Loucy (cell line): Measurements from ENCODE around the gene KCTD14.
"Not testable (repeated sequence)": the region's sequence is repeated elsewhere in the genome, so short reads cannot be mapped to it uniquely, and the experiment has no call there.

Experiments
- H2AFZ ChIP-seq: fragments of 200-600 bp; sonication (generic); 2 replicates; pipeline ENCODE4 v1.6.0; 2016; ENCODE audit warnings: antibody characterized with exemption, mild to moderate bottlenecking, low read length, moderate library complexity
- H3F3A ChIP-seq: fragments of 200-600 bp; 2 replicates; pipeline ENCODE4 v1.6.0; 2016; ENCODE audit warnings: antibody characterized with exemption, low read depth, mild to moderate bottlenecking
- H3K27me3 ChIP-seq: fragments of 200-600 bp; sonication (generic); 2 replicates; pipeline ENCODE4 v1.6.1; 2014; ENCODE audit warnings: low read length, mild to moderate bottlenecking; ENCODE audit not compliant: insufficient read depth, poor library complexity, severe bottlenecking
- H3K36me3 ChIP-seq: fragments of 200-600 bp; sonication (generic); 2 replicates; pipeline ENCODE4 v1.6.1; 2016; ENCODE audit warnings: low read length; ENCODE audit not compliant: insufficient read depth
- H3K4me1 ChIP-seq: fragments of 200-600 bp; sonication (generic); 2 replicates; pipeline ENCODE4 v1.5.1; 2014; ENCODE audit warnings: low read length, mild to moderate bottlenecking; ENCODE audit not compliant: insufficient read depth, poor library complexity, severe bottlenecking
- H3K4me2 ChIP-seq: fragments of 200-600 bp; sonication (generic); 2 replicates; pipeline ENCODE4 v1.6.0; 2014; ENCODE audit warnings: antibody characterized with exemption, low read length, low read depth, mild to moderate bottlenecking; ENCODE audit not compliant: poor library complexity, severe bottlenecking
- H3K4me3 ChIP-seq: fragments of 200-600 bp; sonication (generic); 2 replicates; pipeline ENCODE4 v1.5.1; 2014; ENCODE audit warnings: low read length, mild to moderate bottlenecking, mixed read lengths; ENCODE audit not compliant: poor library complexity, severe bottlenecking
- H3K79me2 ChIP-seq: fragments of 200-600 bp; sonication (generic); 2 replicates; pipeline ENCODE4 v1.6.1; 2014; ENCODE audit warnings: low read length; ENCODE audit not compliant: insufficient read depth
- H3K9ac ChIP-seq: fragments of 200-600 bp; sonication (generic); 2 replicates; pipeline ENCODE4 v1.6.0; 2014; ENCODE audit warnings: mild to moderate bottlenecking, low read depth, low read length, moderate library complexity; ENCODE audit not compliant: poor library complexity, severe bottlenecking
- H3K9me2 ChIP-seq: fragments of 200-600 bp; sonication (generic); replicated peaks from 2 replicates; pipeline ENCODE4 v1.6.1; 2016; ENCODE audit warnings: low read depth, low read length, mixed read lengths
- H3K9me3 ChIP-seq: fragments of 200-600 bp; sonication (generic); 2 replicates; pipeline ENCODE4 v1.6.1; 2014; ENCODE audit warnings: mild to moderate bottlenecking, antibody characterized with exemption, low read length, low read depth; ENCODE audit not compliant: insufficient read depth
- H4K20me1 ChIP-seq: fragments of 200-600 bp; sonication (generic); 2 replicates; pipeline ENCODE4 v1.6.0; 2014; ENCODE audit warnings: antibody characterized with exemption, low read length, mild to moderate bottlenecking; ENCODE audit not compliant: insufficient read depth, poor library complexity, severe bottlenecking
- CTCF ChIP-seq: fragments of 200-600 bp; sonication (generic); conservative IDR thresholded peaks from 2 replicates; pipeline ENCODE4 v1.5.1; 2014; ENCODE audit warnings: mild to moderate bottlenecking, antibody characterized with exemption, low read length
- EZH2phosphoT487 ChIP-seq: fragments of 200-600 bp; IDR thresholded peaks from 2 replicates; pipeline ENCODE4 v1.6.1; 2018; ENCODE audit warnings: antibody characterized with exemption, mild to moderate bottlenecking, moderate library complexity, borderline replicate concordance

The KCTD14 gene

GRCh38 chr11:78030429-78031325 lies 7.6 kb upstream of the KCTD14 start:
- Histone ChIP-seq H3K9ac (no peak overlapping the region), H3K4me2 (no peak overlapping the region), H3K4me1 (no peaks in the 10 kb centered on the region), H3K9me2 (no peaks in the 10 kb centered on the region), H4K20me1 (no peaks in the 10 kb centered on the region), H2AFZ (no peak overlapping the region), H3F3A (no peaks in the 10 kb centered on the region), H3K4me3 (no peak overlapping the region), H3K36me3 (no peaks in the 10 kb centered on the region), H3K27me3 (no peaks in the 10 kb centered on the region), H3K79me2 (no peaks in the 10 kb centered on the region), H3K9me3 (no peaks in the 10 kb centered on the region)
- TF ChIP-seq EZH2phosphoT487, result no peak
- no peak for TF ChIP-seq CTCF

- H3F3A ChIP-seq, H3K79me2 ChIP-seq, H3K9me3 ChIP-seq, H2AFZ ChIP-seq, H4K20me1 ChIP-seq, H3K36me3 ChIP-seq, H3K9ac ChIP-seq, H3K4me2 ChIP-seq, H3K4me3 ChIP-seq, H3K9me2 ChIP-seq, H3K27me3 ChIP-seq, H3K4me1 ChIP-seq: not testable (repeated sequence)
Measured at GRCh38 chr11:78028423-78028822, 5.3 kb upstream of the KCTD14 start.

- H3K4me1 ChIP-seq, result no peaks in the 10 kb centered on the region
- TF ChIP-seq CTCF, result no peak
- TF ChIP-seq EZH2phosphoT487, result no peak
- H3F3A ChIP-seq, result no peaks in the 10 kb centered on the region
- H3K9me2 ChIP-seq, result no peaks in the 10 kb centered on the region
- H3K4me2 ChIP-seq, result no peak overlapping the region
- H3K4me3 ChIP-seq, result no peak overlapping the region
- H3K79me2 ChIP-seq, result no peaks in the 10 kb centered on the region
- H3K9ac ChIP-seq, result no peak overlapping the region
- H3K27me3 ChIP-seq, result no peaks in the 10 kb centered on the region
- H2AFZ ChIP-seq, result no peak overlapping the region
- H3K9me3 ChIP-seq, result no peaks in the 10 kb centered on the region
- H4K20me1 ChIP-seq, result no peaks in the 10 kb centered on the region
- no peaks in the 10 kb centered on the region for H3K36me3 ChIP-seq
Measured at GRCh38 chr11:78027759-78028158, 4.7 kb upstream of the KCTD14 start.

GRCh38 chr11:78025378-78025777 lies 2.3 kb upstream of the KCTD14 start:
- Histone ChIP-seq H3K4me2 (no peak overlapping the region), H3K9ac (no peak overlapping the region), H3K4me1 (no peaks in the 10 kb centered on the region), H3F3A (no peaks in the 10 kb centered on the region), H4K20me1 (no peaks in the 10 kb centered on the region), H3K4me3 (no peak overlapping the region), H3K36me3 (no peaks in the 10 kb centered on the region), H2AFZ (no peak overlapping the region), H3K79me2 (no peaks in the 10 kb centered on the region), H3K9me3 (no peaks in the 10 kb centered on the region), H3K27me3 (no peaks in the 10 kb centered on the region), H3K9me2 (no peaks in the 10 kb centered on the region)
- no peak for TF ChIP-seq CTCF
- no peak for TF ChIP-seq EZH2phosphoT487
